Measurements from ENCODE around the gene SLC9B2.

SLC9B2 gene

DNA sequence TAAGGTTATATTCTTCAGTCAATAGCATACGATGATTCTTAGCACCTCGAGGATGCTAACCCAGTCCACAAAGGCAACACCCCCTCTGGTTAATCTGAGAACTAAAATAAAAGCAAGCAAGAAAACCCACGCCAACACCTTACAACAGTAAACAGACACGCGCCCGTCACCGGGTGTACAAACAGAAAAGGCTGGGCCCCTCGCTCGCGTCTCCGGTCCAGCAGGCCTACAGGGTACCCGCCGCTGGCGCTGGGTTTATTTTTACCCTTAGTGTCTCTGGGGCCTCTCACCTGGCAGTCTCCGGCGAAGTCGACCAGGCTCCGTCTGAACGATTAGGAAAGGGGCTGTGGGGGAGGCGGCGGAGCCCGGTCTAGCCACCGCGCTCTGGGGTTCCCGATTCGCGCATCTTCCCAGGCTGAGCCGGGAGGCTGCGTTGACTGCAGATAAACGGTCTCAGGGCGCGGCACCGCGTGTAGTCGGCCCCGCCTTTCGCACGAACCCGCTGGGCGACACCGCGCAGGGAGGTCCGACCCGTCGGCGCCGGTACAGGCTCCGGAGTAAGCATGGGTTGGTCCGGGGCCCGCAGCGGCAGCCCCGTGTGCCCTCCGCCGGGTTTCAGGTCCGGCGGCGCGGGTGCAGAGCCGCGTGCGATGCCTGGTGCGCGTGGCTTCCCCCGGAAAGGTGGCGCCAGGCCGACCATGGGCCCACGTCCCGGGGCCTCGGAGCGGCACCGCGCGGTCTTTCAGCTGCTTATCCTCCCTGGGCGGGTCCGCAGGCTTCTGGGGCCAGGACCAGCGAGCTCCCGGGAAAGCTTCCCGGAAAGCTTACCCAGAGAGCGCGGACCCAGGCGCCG lies 441 bp downstream of the SLC9B2 start:
- DNase-seq (ENCODE audit: low spot score) = peak; percentile 71

DNA sequence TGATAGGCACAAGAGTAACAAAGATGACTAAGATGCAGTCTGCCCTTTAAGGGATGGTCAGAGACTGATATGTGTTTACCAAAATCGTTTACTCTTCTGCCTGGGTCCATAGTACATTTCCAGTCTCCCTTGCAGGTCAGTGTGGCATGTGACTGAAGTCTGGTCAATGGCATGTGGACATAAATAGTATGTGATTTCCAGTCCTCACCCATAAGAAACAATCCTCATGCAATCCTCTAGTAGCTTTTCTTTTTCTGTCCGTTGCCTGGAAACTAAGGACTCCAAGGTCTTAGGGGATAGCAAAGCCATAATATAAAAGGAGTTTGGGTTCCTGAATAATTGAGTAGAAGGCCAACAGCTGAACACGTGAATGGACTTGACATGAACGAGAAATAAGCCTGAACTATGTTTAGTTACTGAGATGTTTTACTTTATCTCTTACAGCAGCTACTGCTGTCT lies 1.1 kb downstream of the SLC9B2 start:
- DNase-seq (ENCODE audit: low spot score) = no peak

DNA sequence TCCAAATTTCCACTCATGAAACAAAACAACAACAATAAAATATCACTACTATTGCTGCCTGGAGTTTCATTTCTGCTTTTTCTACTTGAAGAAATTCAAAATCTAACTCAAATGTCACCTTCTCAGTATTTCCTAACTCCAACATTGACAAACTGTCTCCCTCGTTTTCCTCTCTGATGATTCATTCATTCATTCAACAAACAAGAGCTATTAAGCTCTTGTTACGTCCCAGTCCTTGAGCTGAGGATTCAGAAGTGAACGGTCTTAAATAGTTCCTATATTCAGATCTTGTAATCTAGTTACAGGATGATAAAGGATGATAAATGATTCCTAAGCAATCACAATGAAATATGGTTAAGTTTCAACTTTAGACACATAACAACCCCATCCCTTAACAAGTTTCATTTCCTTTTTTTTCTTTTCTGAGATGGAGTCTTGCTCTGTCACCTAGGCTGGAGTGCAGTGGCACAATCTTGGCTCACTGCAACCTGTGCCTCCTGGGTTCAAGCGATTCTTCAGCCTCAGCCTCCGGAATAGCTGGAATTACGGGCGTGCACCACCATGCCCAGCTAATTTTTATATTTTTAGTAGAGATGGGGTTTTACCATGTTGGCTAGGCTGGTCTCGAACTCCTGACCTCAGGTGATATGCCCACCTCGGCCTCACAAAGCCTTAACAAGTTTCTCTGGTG lies 1.7 kb downstream of the SLC9B2 start:
- no peak for DNase-seq (ENCODE audit: low spot score)

DNA sequence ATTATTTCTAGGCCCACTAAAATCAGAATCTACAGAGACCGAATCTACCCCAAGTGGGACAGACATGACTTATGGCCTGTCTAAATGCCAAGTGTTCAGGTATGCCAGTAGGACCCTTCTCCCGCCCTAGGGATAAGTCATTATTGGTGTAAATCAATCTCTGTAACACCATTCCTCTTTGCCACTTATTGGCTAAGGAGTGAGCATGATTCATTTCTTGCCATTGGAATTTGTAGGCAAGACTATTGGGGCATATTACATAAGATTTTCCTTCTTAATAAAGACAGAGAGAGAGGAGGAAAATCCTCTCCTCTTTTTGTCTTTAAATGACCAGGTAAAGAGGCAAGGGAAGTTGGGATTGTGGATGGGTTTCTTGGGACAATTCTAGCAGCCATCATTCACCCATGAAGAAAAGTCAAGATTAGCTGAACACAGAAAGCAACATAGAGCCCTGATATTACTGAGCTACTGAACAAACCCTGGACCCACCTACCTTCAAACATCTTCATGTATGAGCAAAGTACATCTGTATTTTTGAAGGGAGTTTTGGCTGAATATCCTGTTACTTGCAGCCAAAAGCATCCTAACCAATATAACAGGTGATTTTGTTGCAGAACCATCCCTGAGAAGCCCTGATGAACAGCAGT lies 2.6 kb downstream of the SLC9B2 start:
- DNase-seq (ENCODE audit: low spot score) = no peak

DNA sequence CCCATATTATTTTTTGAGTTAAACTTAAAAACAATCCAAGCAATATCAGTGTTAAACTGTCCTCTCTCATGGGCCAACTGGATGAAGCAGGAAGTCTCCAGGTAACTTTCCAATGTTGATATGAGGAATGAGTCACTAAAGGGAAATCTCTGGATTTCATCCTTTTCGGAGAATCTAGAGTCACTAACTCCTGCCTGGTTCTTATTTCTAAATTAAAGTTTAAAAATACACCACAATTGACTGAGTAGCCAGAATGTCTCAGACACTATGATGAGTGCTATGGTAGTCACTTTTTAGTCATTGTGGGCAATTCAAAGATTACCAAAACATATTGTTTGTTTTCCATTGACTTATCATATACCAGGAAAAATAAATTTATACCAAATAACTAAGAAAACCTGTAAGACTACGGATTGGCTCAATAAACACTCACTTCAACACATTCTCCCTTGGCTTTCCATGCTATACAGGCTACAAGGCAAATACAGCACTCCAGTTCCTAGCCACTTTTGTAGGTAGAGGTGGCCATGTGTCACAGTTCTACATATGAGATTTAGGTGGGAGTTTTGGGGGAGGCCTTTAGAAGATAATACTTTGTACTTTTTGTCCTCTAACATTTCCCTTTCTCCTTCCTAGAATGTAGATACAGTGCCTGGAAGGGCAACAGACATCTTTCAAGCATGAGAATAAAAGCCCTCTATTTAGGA lies 8.6 kb downstream of the SLC9B2 start:
- DNase-seq (ENCODE audit: low spot score) = no peak

DNA sequence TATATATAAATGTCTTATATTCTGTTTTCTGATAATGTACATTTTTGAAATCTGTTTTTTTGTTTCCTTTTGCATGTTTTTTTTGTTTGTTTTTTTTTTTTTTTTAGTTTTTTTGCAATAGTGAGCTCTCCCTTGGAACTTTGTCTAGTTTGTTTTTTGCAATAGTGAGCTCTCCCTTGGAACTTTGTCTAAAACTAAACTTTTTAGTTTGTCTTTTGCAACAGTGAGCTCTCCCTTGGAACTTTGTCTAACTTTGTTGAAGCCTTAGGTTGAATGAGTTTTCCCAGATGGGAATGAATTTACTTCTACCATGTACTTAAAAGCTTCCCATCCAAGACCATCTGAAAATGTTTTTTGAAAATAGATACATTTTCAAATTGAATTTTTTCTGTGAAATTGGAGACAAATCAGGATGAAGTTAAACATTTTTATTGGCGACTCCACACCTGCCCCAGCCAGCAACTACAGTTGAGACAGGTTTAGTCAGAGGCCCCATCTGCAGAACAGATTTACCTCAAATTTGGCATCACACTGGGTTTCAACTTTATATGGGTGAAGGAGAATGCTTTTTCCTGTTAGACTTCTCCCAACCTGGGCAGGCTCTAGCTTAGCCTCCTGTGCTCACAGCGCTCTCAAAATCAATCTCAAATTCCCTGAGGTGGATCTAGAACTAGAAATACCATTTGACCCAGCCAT lies 16.0 kb downstream of the SLC9B2 start:
- DNase-seq (ENCODE audit: low spot score) = no peak

DNA sequence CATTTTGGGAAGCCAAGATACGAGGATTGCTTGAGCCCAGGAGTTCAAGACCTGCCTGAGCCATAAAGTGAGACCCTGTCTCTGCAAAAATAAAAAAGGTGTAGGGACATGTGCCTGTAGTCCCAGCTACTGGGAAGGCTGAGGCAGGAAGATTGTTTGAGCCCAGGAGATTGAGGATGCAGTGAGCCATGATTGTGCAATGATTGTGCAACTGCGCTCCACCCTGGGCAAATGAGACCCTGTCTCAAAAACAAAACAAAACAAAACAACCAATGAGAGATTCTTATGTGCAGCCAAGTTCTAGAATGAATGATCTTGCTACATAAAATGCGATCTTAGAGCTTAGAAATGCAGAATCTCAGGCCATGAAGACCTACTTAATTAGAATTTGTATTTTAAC lies 22.5 kb downstream of the SLC9B2 start:
- no peak for DNase-seq (ENCODE audit: low spot score)

DNA sequence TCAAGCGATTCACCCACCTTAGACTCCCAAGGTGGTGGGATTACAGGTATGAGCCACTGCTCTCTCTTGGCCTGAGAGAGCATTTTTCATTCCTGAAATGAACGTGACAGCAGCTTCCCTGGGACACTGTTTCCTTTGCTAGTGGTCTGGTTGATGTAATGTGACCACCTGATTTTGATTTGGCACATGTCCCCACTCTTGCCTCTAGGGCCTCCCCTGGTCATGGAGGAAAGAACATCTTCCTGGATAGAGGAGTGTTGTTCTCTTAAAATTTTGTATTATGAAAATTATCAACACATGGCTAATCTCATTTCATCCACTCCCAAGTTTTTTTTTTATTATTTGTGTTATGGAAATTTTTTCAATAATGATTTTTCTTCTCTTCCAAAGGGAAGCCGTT lies 23.8 kb downstream of the SLC9B2 start:
- no peak for DNase-seq (ENCODE audit: low spot score)

DNA sequence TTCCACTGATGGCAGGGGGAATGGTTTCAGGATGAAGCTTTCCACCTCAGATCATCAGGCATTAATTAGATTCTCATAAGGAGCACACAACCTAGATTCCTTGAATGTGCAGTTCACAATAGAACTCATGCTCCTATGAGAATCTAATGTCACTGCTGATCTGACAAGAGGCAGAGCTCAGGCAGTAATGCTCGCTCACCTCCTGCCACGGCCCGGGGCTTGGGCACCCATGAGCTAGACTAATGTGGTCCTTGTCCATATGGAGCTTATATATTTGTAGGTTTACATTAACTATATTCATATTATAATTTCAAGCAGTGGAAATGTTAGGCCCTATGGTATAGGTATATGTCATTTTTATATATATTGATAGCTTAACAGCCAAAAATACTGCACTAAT lies 24.4 kb downstream of the SLC9B2 start:
- no peak for DNase-seq (ENCODE audit: low spot score)

DNA sequence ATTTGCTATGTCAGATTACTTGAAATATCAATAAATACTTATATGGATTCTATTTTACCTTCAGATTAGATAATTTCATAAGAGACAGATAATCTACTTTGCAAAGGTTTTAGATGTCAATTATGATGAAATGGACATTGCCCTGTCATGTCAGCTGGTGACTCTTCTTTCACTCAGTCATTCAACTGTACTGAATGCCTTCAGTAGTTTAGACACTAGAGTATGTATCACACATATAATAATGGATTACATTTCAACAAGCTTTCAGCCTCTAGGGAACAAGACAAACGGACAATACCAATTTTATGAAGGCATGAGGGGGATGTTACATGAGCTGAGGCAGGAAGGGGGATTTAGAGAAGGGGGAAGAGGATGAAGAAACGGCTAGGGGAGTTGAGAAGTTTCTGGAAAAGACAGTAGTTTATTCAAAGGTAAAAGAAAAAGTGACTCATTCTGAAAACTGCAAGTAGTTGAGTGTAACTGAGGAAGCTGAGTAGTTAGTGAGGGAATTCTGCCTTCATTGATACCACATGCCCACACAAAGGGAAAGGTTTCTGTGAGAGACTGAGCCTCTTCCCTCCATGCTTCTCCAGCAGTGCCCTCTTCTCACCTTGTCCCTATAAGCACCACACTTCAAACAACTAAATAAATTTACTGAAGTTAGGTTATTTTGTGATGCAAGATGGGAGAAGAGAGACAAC lies 25.7 kb downstream of the SLC9B2 start:
- no peak for DNase-seq (ENCODE audit: low spot score)

DNA sequence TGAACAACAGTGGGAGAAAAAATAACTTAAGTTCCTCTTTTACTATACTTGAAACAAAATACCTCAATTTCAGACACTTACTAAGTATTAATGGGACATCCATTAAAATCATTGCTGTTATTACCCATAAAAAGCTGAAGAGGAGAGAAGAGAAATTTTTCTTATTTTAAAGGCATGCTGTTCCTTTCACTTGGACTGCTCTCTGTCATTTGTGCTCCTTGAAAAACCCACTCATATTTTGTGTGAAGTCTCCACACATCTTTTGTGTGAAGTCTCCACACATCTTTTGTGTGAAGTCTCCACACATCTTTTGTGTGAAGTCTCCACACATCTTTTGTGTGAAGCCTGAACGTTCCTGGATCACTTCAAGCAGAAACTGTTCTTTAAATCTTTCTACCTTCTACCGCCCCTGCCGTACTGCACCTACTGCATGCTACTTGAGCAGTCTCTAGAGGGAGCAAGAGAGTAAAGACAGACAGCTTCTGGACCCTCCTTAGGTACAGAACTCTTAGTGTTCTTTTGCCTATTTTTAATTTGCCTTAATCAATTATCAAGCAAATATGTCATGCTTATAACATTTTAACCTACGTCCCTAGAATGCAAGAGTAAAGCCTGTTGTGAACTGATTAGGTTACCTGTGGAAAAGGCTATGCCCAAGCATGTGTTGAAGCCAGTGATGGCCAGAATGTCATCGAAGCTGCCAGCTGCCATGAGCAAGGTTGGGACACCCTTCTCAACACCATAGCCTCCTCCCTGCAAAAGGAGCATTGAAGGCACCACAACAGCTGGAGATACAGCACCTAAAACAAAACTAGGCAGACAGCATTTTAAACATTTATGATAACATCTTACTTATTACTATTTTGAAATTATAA lies 29.9 kb downstream of the SLC9B2 start:
- peak; percentile 63 for DNase-seq (ENCODE audit: low spot score)

DNA sequence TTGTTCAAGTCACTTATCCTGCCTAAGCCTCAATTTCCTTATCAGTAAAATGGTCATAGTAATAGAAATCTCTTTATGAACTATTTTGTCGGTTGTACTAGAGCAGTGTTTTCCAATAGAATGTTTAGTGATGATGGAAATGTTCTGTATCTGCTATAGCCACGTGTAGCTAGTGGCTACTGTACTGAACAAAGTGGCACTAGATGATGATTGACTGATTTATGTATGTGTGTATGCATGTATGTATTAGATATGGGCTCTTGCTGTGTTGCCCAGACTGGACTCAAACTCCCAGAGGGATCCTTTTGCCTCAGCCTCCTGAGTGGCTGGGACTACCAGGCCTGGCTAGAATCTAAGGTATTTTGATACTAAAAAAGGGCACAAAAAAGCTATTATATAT lies 32.4 kb downstream of the SLC9B2 start:
- no peak for DNase-seq (ENCODE audit: low spot score)

DNA sequence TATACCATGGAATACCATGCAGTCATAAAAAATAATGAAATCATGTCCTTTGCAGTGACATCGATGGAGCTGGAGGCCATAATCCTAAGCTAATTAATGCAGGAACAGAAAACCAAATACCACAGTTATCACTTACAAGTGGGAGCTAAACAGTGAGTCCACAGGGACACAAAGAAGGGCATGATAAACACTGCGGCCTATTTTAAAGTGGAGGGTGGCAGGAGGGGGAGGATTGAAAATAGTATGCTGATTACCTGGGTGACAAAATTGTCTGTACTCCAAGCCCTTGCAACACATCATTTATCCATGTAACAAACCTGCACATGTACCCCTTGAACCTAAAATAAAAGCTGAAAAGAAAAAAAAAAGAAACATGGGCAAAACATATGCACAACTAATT lies 40.4 kb downstream of the SLC9B2 start:
- DNase-seq (ENCODE audit: low spot score) = no peak

DNA sequence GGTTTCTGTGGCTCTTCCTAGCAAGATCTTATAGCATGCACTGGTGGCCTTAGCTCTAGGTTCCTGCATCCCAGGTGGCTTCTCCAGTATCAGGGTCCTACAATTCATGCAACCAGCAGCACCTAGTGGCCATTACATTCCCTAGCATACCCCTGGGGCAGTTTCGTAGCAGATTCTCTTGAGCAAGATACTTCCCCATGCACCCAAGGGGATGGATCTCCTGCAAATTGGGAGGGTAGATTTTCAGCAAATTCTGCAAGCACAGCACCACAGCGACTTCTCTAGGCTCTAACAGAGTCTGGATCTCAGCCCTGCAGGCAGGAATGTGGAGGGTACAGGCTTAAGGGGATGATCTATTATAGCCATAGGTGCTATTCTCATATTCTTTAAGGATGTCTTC lies 44.0 kb downstream of the SLC9B2 start:
- DNase-seq (ENCODE audit: low spot score) = peak; percentile 65

DNA sequence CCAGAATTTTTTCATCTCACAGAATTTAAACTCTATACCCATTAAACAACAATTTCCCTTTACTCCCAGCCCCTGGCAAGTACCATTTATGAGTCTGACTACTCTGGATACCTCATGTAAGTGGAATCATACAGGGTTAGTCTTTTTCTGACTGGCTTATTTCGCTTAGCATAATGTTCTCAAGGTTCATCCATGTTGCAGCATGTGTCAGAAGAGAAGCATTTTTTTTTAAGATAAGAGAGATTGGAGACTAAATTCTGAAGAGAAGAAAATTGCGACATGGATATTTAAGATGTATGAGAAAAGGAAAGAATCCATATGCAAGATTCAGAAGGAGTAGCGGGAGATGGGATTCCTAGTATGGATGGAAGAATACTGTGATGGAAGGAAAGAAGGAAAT lies 45.8 kb downstream of the SLC9B2 start:
- DNase-seq (ENCODE audit: low spot score) = no peak

DNA sequence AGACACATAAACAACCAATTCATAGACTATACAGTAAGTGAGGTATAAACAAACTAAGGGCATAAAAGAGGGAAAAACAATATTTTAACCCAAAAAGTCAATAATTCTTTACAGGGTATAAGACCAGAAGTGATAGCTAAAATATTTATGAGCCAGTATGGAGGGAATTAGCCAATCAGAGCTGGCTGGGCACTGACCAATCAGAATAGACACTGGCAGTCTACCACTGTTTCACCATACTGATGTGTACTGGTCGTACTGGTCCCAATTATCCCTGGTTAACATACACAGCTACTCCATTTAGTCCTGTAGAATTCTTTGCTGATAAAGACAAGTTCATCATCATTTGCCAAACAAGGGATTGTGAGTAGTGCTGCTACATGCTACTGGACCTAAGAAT lies 47.3 kb downstream of the SLC9B2 start:
- DNase-seq (ENCODE audit: low spot score) = no peak

DNA sequence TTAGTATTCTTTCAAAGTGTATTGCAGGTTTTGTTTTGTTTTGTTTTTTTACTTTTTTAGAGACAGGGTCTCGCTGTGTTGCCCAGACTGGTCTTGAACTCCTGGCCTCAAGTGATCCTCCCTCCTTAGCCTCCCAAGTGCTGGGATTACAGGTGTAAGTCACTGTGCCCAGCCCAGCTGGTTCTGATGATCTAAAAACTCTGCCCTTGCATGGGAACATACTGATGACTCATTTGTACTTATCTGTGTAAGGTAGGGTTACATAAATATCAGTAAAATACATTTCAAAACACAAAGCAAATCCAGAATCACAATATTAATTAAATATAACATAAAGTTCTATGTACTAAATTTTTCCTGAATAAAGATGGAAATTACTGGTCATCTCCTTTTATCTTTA lies 49.7 kb downstream of the SLC9B2 start:
- no peak for DNase-seq (ENCODE audit: low spot score)

DNA sequence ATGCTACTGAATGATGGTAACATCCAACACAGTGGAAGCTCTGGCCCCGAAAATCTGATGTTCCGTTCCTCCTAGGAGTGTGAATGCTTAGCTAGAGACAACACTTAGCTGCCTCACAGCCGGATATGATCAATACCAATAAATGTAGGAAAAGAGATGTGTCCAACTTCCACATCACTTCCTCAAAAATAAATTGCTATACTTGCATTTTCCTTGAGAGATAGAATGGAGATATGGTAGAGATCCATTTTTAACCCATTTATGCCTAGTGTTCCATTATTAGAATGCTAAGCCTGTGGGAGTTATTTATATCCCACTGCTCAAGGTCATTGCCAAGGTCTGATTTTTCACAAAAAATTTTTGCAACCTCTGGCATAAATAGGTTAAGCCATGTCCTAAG lies 51.6 kb downstream of the SLC9B2 start:
- no peak for DNase-seq (ENCODE audit: low spot score)

DNA sequence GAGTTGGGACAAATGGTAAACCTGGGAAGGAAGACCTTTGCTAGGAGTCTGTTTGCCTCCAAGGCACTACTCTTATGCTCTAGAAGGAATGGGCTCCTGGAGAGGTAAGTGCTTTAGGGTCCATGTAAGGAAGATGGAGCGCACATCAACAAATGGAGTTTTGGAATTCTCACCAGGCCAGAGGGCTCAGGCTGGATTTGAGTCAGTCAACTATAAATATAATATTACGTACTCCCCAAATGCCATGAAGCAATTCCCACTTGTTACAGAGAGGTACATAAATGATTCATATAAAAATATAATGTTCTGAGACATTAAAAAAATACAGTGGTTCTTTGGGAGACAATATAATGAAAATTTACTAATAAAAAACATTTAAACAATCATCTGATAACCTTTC lies 55.4 kb downstream of the SLC9B2 start:
- no peak for DNase-seq (ENCODE audit: low spot score)

Measured in hematopoietic multipotent progenitor cell treated with erythropoietin and hydrocortisone succinate and interleukin-3 and kit ligand, for 17 days (in vitro differentiated cells).